ENCODE results near the gene CCL17. TPM values are rescaled to one million over a fixed set of nuclear protein-coding genes. Genes with fewer than 3 reads are reported as not detected.
"Not testable (repeated sequence)": the region's sequence is repeated elsewhere in the genome, so short reads cannot be mapped to it uniquely, and the experiment has no call there.

CCL17 gene
- total RNA-seq, 2 donors from 2014 or later, result not detected

DNA sequence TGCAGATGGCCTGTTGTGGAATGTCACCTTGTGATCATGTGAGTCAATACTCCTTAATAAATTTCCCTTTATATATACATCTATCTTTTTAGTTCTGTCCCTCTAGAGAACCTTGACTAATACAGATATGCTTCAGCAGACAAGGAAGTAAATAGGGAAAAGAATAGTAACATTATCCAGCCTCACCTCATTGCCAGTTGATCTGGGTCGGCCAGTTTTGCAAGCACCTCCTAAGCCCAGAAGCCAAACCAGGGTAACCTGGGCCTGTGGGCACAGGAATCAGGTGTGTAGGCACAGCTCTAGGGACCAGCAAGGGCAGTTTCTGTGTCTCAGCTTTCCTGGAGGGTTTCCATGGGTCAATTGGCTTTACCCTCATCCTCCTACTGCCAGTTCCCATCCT, 11.9 kb upstream of the CCL17 start:
- Histone ChIP-seq H3K36me3 (no peaks in the 10 kb centered on the region), H3K27ac (no peak overlapping the region), H3K27me3 (replicated peaks; ENCODE audit: insufficient read depth) (no peaks in the 10 kb centered on the region), H3K4me1 (replicated peaks) (no peaks in the 10 kb centered on the region), H3K4me3 (no peak overlapping the region), H3K9me3 (no peaks in the 10 kb centered on the region)
- WGBS, result 29% methylated on average over 1 of the region's 1 CpG
- TF ChIP-seq, protein P1, sequence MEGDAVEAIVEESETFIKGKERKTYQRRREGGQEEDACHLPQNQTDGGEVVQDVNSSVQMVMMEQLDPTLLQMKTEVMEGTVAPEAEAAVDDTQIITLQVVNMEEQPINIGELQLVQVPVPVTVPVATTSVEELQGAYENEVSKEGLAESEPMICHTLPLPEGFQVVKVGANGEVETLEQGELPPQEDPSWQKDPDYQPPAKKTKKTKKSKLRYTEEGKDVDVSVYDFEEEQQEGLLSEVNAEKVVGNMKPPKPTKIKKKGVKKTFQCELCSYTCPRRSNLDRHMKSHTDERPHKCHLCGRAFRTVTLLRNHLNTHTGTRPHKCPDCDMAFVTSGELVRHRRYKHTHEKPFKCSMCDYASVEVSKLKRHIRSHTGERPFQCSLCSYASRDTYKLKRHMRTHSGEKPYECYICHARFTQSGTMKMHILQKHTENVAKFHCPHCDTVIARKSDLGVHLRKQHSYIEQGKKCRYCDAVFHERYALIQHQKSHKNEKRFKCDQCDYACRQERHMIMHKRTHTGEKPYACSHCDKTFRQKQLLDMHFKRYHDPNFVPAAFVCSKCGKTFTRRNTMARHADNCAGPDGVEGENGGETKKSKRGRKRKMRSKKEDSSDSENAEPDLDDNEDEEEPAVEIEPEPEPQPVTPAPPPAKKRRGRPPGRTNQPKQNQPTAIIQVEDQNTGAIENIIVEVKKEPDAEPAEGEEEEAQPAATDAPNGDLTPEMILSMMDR (IDR thresholded peaks at IDR 0.05), result no peak
- TF ChIP-seq POLR2A (IDR thresholded peaks at IDR 0.05) (no peak), POLR2AphosphoS5 (IDR thresholded peaks at IDR 0.05) (peak; percentile 76)
- intact Hi-C loops (cut with DNase I), result no loop called here
- peak; percentile 77 for DNase-seq (ENCODE audit: low spot score)

DNA sequence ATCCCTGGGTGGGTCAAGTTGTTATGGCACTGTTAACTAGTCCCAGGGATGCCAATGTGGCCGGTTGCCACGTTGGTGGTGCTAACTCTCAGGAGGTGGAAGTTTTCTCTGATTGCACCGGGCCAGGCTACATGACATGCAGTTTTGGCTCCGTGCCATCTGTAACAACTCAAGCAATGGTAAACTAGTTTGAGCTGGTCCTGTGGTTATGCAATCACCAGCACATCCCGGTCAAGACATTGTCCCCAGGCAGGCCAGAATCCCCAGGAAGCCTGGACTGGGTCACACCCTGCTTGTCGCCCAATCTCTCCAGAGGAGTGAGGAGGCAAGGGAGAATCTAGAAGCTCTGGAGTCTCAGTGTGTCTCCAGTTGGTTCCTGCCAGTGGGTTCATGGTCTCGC, 10.1 kb upstream of the CCL17 start:
- 58% methylated on average over 7 of the region's 7 CpGs for WGBS
- Histone ChIP-seq H3K9me3 (no peaks in the 10 kb centered on the region), H3K27me3 (replicated peaks; ENCODE audit: insufficient read depth) (no peaks in the 10 kb centered on the region), H3K36me3 (no peaks in the 10 kb centered on the region), H3K4me3 (no peak overlapping the region), H3K4me1 (replicated peaks) (no peaks in the 10 kb centered on the region), H3K27ac (no peak overlapping the region)
- intact Hi-C loops (cut with DNase I), result no loop called here
- peak; percentile 83 for DNase-seq (ENCODE audit: low spot score)
- peak; percentile 55 for TF ChIP-seq POLR2AphosphoS5 (IDR thresholded peaks at IDR 0.05)
- TF ChIP-seq, protein P1 (IDR thresholded peaks at IDR 0.05), result no peak

DNA sequence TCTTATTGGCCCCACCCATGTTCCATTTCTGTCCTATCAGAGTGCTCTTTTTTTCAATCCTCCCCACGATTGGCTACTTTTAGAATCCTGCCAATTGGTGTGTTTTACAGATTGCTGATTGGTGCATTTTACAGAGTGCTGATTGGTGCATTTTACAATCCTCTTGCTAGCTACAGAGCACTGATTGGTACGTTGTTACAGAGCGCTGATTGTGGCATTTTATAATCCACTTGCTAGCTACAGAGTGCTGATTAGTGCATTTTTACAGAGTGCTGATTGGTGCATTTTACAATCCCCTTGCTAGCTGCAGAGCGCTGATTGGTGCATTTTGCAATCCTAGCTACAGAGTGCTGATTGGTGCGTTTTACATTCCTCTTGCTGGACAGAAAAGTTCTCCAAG, 9.5 kb upstream of the CCL17 start:
- no peaks in the 10 kb centered on the region for H3K27me3 ChIP-seq (replicated peaks; ENCODE audit: insufficient read depth)
- WGBS, result 90% methylated on average over 5 of the region's 5 CpGs
- H3K36me3 ChIP-seq, result no peaks in the 10 kb centered on the region
- no peaks in the 10 kb centered on the region for H3K4me1 ChIP-seq (replicated peaks)
- no peak overlapping the region for H3K27ac ChIP-seq
- intact Hi-C loops (cut with DNase I), result no loop called here
- TF ChIP-seq, protein P1 (IDR thresholded peaks at IDR 0.05), result no peak
- TF ChIP-seq POLR2AphosphoS5 (IDR thresholded peaks at IDR 0.05), result no peak
- TF ChIP-seq POLR2A (IDR thresholded peaks at IDR 0.05), result no peak
- H3K4me3 ChIP-seq, result no peak overlapping the region
- no peaks in the 10 kb centered on the region for H3K9me3 ChIP-seq
- DNase-seq (ENCODE audit: low spot score), result no peak

DNA sequence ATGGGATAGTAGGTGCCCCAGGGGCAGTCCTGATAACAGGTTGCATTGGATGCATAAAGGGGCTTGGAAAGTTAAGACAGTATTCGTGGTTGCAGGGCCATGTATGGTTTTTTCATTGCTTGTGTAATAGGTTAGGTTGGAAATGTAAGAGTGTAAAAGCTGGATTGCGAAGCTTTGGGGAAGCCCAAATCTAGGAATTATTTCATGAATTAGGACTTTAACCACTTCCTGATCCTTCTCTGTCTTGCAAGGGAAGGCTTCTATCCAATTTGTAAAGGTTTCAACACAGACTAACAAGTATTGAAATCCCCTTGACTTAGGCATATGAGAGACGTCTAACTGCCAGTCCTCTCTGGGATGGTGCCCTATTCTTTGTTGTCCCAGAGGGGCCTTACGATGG, 7.8 kb upstream of the CCL17 start:
- H3K9me3 ChIP-seq, result no peaks in the 10 kb centered on the region
- no peaks in the 10 kb centered on the region for H3K36me3 ChIP-seq
- WGBS, result 86% methylated on average over 4 of the region's 4 CpGs
- no peak overlapping the region for H3K4me3 ChIP-seq
- H3K27me3 ChIP-seq (replicated peaks; ENCODE audit: insufficient read depth), result no peaks in the 10 kb centered on the region
- intact Hi-C loops (cut with DNase I), result no loop called here
- no peak for DNase-seq (ENCODE audit: low spot score)
- TF ChIP-seq POLR2AphosphoS5 (IDR thresholded peaks at IDR 0.05) (no peak), POLR2A (IDR thresholded peaks at IDR 0.05) (no peak)
- TF ChIP-seq, protein P1 (IDR thresholded peaks at IDR 0.05), result no peak
- no peaks in the 10 kb centered on the region for H3K4me1 ChIP-seq (replicated peaks)
- H3K27ac ChIP-seq, result no peak overlapping the region

DNA sequence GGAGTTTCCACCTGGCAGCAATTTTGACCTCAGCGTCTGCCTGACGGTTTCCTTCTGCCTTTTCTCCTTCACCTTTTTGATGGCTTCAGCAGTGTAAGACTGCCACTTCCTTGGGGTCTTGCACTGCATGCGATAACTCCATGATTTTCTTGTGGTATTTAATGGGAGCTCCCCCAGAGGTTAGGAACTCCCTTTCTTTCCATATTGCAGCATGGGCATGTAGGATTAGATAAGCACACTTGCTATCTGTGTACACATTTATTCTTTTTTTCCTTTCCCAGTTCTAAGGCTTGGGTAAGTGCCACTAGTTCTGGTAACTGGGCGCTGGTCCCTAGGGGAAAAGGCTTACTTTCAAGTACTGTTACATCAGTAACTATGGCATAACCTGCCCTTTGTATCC, 7.1 kb upstream of the CCL17 start:
- intact Hi-C loops (cut with DNase I); H3K9me3 ChIP-seq; H3K4me3 ChIP-seq; H3K27me3 ChIP-seq (replicated peaks; ENCODE audit: insufficient read depth); H3K27ac ChIP-seq; H3K36me3 ChIP-seq; DNase-seq (ENCODE audit: low spot score); H3K4me1 ChIP-seq (replicated peaks): not testable (repeated sequence)
- 90% methylated on average over 4 of the region's 4 CpGs for WGBS

All from prostate gland (tissue), 2 donors.